ENCODE data around the gene NID1.
A peak's percentile ranks its signal among the peaks of the same experiment; 100 is the strongest.

DNA sequence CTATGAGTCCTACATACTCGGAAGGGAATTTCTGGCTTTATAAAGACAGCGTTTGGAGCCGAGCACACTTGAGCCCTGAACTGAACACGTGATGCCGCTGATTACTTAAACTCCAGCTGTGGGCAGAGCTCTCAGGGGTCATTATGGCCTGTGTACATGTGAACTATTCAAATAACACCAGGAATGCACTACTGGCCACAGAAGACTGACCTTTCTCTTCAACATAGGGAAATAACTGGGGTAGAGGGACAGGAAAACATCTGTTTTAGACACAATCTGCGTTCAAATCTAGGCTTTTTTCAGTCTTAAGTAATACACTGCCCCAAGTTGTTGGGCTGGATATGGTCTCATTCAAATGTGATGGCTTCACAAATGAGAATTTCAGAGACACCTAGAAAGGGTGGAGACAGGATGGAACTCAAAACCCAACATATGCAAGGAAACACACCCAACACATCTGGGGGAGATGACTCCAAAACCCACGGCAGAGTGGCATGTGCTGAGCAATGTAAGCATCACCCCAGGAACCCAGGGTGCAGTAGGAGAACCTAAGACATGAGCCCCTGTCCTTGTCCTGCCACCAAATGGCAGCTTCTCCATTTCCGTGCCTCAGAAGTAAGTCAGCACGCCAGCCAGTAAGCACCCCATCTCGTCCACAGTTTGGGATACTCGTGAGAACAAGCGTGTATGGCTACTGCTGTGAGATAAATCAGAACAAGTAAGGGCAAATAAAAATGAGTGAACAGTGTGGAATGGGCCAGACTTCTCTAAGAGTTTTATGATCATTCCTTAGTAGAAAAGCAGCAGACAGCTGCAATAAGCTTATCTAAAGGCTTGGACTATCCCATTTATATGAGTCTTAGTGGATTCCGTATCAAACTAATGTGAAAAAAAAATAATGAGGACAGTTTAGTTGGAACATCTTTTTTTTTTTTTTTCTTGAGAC is 24.9 kb downstream of the NID1 start:
- TF ChIP-seq CTCF (IDR thresholded peaks at IDR 0.05), result no peak
- TF ChIP-seq POLR2A (IDR thresholded peaks at IDR 0.05), result peak; percentile 11
